Measurements from ENCODE around the gene SLIT1.

Gene SLIT1

GRCh38 chr10:97003151-97003803 lies 182.5 kb downstream of the SLIT1 start:
- no peak for DNase-seq (ENCODE audit: low read depth in 2 of 2)

GRCh38 chr10:97002670-97003069 lies 183.1 kb downstream of the SLIT1 start:
- no peak for DNase-seq (ENCODE audit: low read depth in 2 of 2)

- DNase-seq (ENCODE audit: low read depth in 2 of 2) = no peak
These were observed 184.4 kb downstream of the SLIT1 start for GRCh38 chr10:97001183-97001991.

- DNase-seq (ENCODE audit: low read depth in 2 of 2) = no peak
These were observed 185.1 kb downstream of the SLIT1 start for GRCh38 chr10:97000487-97001182.

GRCh38 chr10:96999987-97000386 lies 185.8 kb downstream of the SLIT1 start:
- no peak for DNase-seq (ENCODE audit: low read depth in 2 of 2)

- no peak for DNase-seq (ENCODE audit: low read depth in 2 of 2)
These were observed 186.4 kb downstream of the SLIT1 start for GRCh38 chr10:96999337-96999736.

- DNase-seq (ENCODE audit: low read depth in 2 of 2) = no peak
These were observed 187.3 kb downstream of the SLIT1 start for GRCh38 chr10:96998329-96998888.

- no peak for DNase-seq (ENCODE audit: low read depth in 2 of 2)
These were observed 189.3 kb downstream of the SLIT1 start for GRCh38 chr10:96996275-96996965.

- no peak for DNase-seq (ENCODE audit: low read depth in 2 of 2)
These were observed 189.9 kb downstream of the SLIT1 start for GRCh38 chr10:96995851-96996250.

GRCh38 chr10:96992721-96993120 lies 193.0 kb downstream of the SLIT1 start:
- no peak for DNase-seq (ENCODE audit: low read depth in 2 of 2)

GRCh38 chr10:96991313-96991841 lies 194.4 kb downstream of the SLIT1 start:
- DNase-seq (ENCODE audit: low read depth in 2 of 2) = no peak

- no peak for DNase-seq (ENCODE audit: low read depth in 2 of 2)
These were observed 197.3 kb downstream of the SLIT1 start for GRCh38 chr10:96988426-96988825.

- no peak for DNase-seq (ENCODE audit: low read depth in 2 of 2)
These were observed 197.9 kb downstream of the SLIT1 start for GRCh38 chr10:96987842-96988175.

GRCh38 chr10:96987141-96987841 lies 198.5 kb downstream of the SLIT1 start:
- no peak for DNase-seq (ENCODE audit: low read depth in 2 of 2)

GRCh38 chr10:96986200-96986856 lies 199.4 kb downstream of the SLIT1 start:
- DNase-seq (ENCODE audit: low read depth in 2 of 2) = no peak

- no peak for DNase-seq (ENCODE audit: low read depth in 2 of 2)
These were observed 201.1 kb downstream of the SLIT1 start for GRCh38 chr10:96984541-96985131.

GRCh38 chr10:96982149-96982930 lies 203.4 kb downstream of the SLIT1 start:
- DNase-seq (ENCODE audit: low read depth in 2 of 2) = no peak

- no peak for DNase-seq (ENCODE audit: low read depth in 2 of 2)
These were observed 207.1 kb downstream of the SLIT1 start for GRCh38 chr10:96978621-96979154.

GRCh38 chr10:96975136-96975535 lies 210.6 kb downstream of the SLIT1 start:
- DNase-seq (ENCODE audit: low read depth in 2 of 2) = no peak

All from stimulated activated CD8-positive, alpha-beta memory T cell treated with anti-CD3 and anti-CD28 coated beads, Interleukin-2, amount 100 ng/mL, for 1 hour (primary cell).